Neural progenitor cell (in vitro differentiated cells): ENCODE results near the gene F2RL3. TPM values are rescaled to one million over a fixed set of nuclear protein-coding genes. Genes with fewer than 3 reads are reported as not detected.

Experiments used
- DNase-seq: peaks from one replicate; pipeline ENCODE4 v3.0.0-alpha.2; 2016; ENCODE audit warnings: low spot score
- H2AFZ ChIP-seq: fragments of 200-600 bp; sonication (generic); replicated peaks from 2 replicates; pipeline ENCODE4 v1.6.1; 2016; ENCODE audit warnings: antibody characterized with exemption
- H3F3A ChIP-seq: fragments of 200-600 bp; sonication (generic); 2 replicates; pipeline ENCODE4 v1.6.1; 2016; ENCODE audit warnings: antibody characterized with exemption, low read depth
- H3K27ac ChIP-seq: fragments of 200-600 bp; sonication (generic); 2 replicates; pipeline ENCODE4 v1.5.1; 2016; ENCODE audit warnings: mild to moderate bottlenecking
- H3K27me3 ChIP-seq: fragments of 200-600 bp; sonication (generic); 2 replicates; pipeline ENCODE4 v1.6.1; 2016; ENCODE audit warnings: mild to moderate bottlenecking, moderate library complexity
- H3K36me3 ChIP-seq: fragments of 200-600 bp; sonication (generic); 2 replicates; pipeline ENCODE4 v1.5.1; 2016
- H3K4me1 ChIP-seq: fragments of 200-600 bp; sonication (generic); 2 replicates; pipeline ENCODE4 v1.6.1; 2016; ENCODE audit warnings: mixed run types
- H3K4me2 ChIP-seq: fragments of 200-600 bp; sonication (generic); 2 replicates; pipeline ENCODE4 v1.6.1; 2016
- H3K4me3 ChIP-seq: fragments of 200-600 bp; sonication (generic); 2 replicates; pipeline ENCODE4 v1.5.1; 2016
- H3K79me2 ChIP-seq: fragments of 200-600 bp; sonication (generic); 2 replicates; pipeline ENCODE4 v1.6.1; 2016; ENCODE audit warnings: low read depth
- H3K9ac ChIP-seq: fragments of 200-600 bp; sonication (generic); 2 replicates; pipeline ENCODE4 v1.6.1; 2016
- H3K9me3 ChIP-seq: fragments of 200-600 bp; sonication (generic); 2 replicates; pipeline ENCODE4 v1.5.1; 2016; ENCODE audit warnings: low read depth
- H4K20me1 ChIP-seq: fragments of 200-600 bp; sonication (generic); 2 replicates; pipeline ENCODE4 v1.6.1; 2016; ENCODE audit warnings: low read depth
- H3K27ac Mint-ChIP-seq: 3 replicates; pipeline ENCODE4 v1.8.0; 2021; ENCODE audit warnings: mixed read lengths
- H3K27me3 Mint-ChIP-seq: 2 replicates; pipeline ENCODE4 v1.8.0; 2022; ENCODE audit warnings: low read depth, mild to moderate bottlenecking, inconsistent platforms, moderate library complexity, mixed read lengths; ENCODE audit not compliant: insufficient read depth
- H3K36me3 Mint-ChIP-seq: 3 replicates; pipeline ENCODE4 v1.8.0; 2021; ENCODE audit warnings: mixed read lengths
- H3K4me1 Mint-ChIP-seq: 3 replicates; pipeline ENCODE4 v1.8.0; 2021; ENCODE audit warnings: mixed read lengths
- H3K4me3 Mint-ChIP-seq: 3 replicates; pipeline ENCODE4 v1.8.0; 2021; ENCODE audit warnings: mild to moderate bottlenecking, moderate library complexity, mixed read lengths
- H3K9me3 Mint-ChIP-seq: 3 replicates; pipeline ENCODE4 v1.8.0; 2020; ENCODE audit warnings: mixed read lengths
- EZH2 ChIP-seq: fragments of 200-600 bp; sonication (generic); IDR thresholded peaks from 2 replicates; pipeline ENCODE4 v1.6.1; 2017; ENCODE audit warnings: antibody characterized with exemption, mild to moderate bottlenecking, moderate library complexity
- EZH2phosphoT487 ChIP-seq: fragments of 200-600 bp; sonication (generic); IDR thresholded peaks from 2 replicates; pipeline ENCODE4 v1.6.1; 2017; ENCODE audit warnings: antibody characterized with exemption
- total RNA-seq: library from RNA; depleted of rRNA; stranded (reverse); fragments of >200 nt; gene quantifications from 2 replicates; pipeline ENCODE4 v1.2.3, GENCODE V29; 2015; ENCODE audit warnings: low replicate concordance
- TF ChIP-seq, protein P1 (sequence below): fragments of 200-600 bp; sonication (generic); IDR thresholded peaks from 2 replicates; pipeline ENCODE4 v1.5.1; 2017; ENCODE audit warnings: antibody characterized with exemption, mild to moderate bottlenecking

The F2RL3 gene
- total RNA-seq, 1 donor from 2014 or later = not detected

- Mint-ChIP-seq H3K27ac (no peak overlapping the region), H3K9me3 (no peaks in the 10 kb centered on the region), H3K4me1 (peaks cover 12% of the 10 kb centered on the region), H3K36me3 (no peaks in the 10 kb centered on the region), H3K4me3 (no peak overlapping the region), H3K27me3 (peaks cover 11% of the 10 kb centered on the region)
- no peak overlapping the region for H3K27ac ChIP-seq
- no peak overlapping the region for H2AFZ ChIP-seq
- H3K4me3 ChIP-seq = no peak overlapping the region
- H3K9me3 ChIP-seq = no peaks in the 10 kb centered on the region
- no peak overlapping the region for H3K4me2 ChIP-seq
- H3K79me2 ChIP-seq = no peaks in the 10 kb centered on the region
- TF ChIP-seq EZH2phosphoT487 (no peak), EZH2 (no peak)
- TF ChIP-seq, protein P1, sequence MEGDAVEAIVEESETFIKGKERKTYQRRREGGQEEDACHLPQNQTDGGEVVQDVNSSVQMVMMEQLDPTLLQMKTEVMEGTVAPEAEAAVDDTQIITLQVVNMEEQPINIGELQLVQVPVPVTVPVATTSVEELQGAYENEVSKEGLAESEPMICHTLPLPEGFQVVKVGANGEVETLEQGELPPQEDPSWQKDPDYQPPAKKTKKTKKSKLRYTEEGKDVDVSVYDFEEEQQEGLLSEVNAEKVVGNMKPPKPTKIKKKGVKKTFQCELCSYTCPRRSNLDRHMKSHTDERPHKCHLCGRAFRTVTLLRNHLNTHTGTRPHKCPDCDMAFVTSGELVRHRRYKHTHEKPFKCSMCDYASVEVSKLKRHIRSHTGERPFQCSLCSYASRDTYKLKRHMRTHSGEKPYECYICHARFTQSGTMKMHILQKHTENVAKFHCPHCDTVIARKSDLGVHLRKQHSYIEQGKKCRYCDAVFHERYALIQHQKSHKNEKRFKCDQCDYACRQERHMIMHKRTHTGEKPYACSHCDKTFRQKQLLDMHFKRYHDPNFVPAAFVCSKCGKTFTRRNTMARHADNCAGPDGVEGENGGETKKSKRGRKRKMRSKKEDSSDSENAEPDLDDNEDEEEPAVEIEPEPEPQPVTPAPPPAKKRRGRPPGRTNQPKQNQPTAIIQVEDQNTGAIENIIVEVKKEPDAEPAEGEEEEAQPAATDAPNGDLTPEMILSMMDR = no peak
- DNase-seq = no peak
- H3K9ac ChIP-seq = no peak overlapping the region
- H3K27me3 ChIP-seq = peaks cover 16% of the 10 kb centered on the region
- H3K36me3 ChIP-seq = no peaks in the 10 kb centered on the region
- peaks cover 5% of the 10 kb centered on the region for H3F3A ChIP-seq
- H3K4me1 ChIP-seq = no peaks in the 10 kb centered on the region
- no peaks in the 10 kb centered on the region for H4K20me1 ChIP-seq
Observed at GRCh38 chr19:16891696-16892382, 3.0 kb downstream of the F2RL3 start.

DNA sequence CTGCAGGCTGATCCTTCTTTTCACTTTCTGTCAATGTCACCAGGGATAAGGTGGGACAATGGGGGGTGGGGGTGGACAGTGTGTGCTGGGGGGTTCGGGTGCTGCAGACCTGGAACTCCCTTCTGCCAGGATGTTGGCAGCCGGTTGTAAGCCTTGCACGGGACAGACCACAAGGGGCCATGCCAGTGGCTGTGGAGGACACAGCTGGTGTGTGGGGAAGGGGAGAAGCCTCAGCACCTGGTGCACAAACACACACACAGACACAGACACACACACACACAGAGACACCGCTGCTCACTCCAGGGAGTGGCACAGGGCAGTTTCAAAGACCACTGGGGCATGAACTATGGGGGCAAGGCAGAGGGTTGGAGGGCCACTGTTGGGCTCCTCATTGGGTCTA lies 3.6 kb downstream of the F2RL3 start:
- Histone ChIP-seq H3K36me3 (no peaks in the 10 kb centered on the region), H2AFZ (no peak overlapping the region), H3F3A (peaks cover 5% of the 10 kb centered on the region), H3K79me2 (no peaks in the 10 kb centered on the region), H4K20me1 (no peaks in the 10 kb centered on the region), H3K9me3 (no peaks in the 10 kb centered on the region), H3K9ac (no peak overlapping the region), H3K4me2 (no peak overlapping the region), H3K27me3 (peaks cover 16% of the 10 kb centered on the region), H3K4me3 (no peak overlapping the region), H3K27ac (no peak overlapping the region), H3K4me1 (no peaks in the 10 kb centered on the region)
- no peaks in the 10 kb centered on the region for H3K36me3 Mint-ChIP-seq
- H3K27me3 Mint-ChIP-seq = peaks cover 11% of the 10 kb centered on the region
- TF ChIP-seq, protein P1 = no peak
- TF ChIP-seq EZH2phosphoT487 (no peak), EZH2 (no peak)
- no peak overlapping the region for H3K4me3 Mint-ChIP-seq
- peaks cover 8% of the 10 kb centered on the region for H3K4me1 Mint-ChIP-seq
- H3K9me3 Mint-ChIP-seq = no peaks in the 10 kb centered on the region
- DNase-seq = no peak
- H3K27ac Mint-ChIP-seq = peak overlapping the region; percentile 66

- Mint-ChIP-seq H3K4me3 (no peak overlapping the region), H3K27me3 (peaks cover 11% of the 10 kb centered on the region), H3K4me1 (peaks cover 6% of the 10 kb centered on the region), H3K36me3 (no peaks in the 10 kb centered on the region), H3K27ac (no peak overlapping the region), H3K9me3 (no peaks in the 10 kb centered on the region)
- Histone ChIP-seq H3K9ac (no peak overlapping the region), H3K27ac (no peak overlapping the region), H3K36me3 (no peaks in the 10 kb centered on the region), H3K9me3 (no peaks in the 10 kb centered on the region), H3K27me3 (peaks cover 23% of the 10 kb centered on the region), H3K79me2 (no peaks in the 10 kb centered on the region), H4K20me1 (no peaks in the 10 kb centered on the region), H3K4me1 (no peaks in the 10 kb centered on the region), H3F3A (peaks cover 5% of the 10 kb centered on the region), H3K4me2 (no peak overlapping the region), H3K4me3 (no peak overlapping the region), H2AFZ (no peak overlapping the region)
- no peak for DNase-seq
- no peak for TF ChIP-seq EZH2phosphoT487
- TF ChIP-seq, protein P1 = no peak
- TF ChIP-seq EZH2 = no peak
Observed at GRCh38 chr19:16892868-16893685, 4.3 kb downstream of the F2RL3 start.
